ENCODE measurements around the gene KRT20. TPM values are rescaled to one million over a fixed set of nuclear protein-coding genes. Genes with fewer than 3 reads are reported as not detected.

KRT20 gene
- total RNA-seq, 6 experiments from 2014 or later = not detected

DNA sequence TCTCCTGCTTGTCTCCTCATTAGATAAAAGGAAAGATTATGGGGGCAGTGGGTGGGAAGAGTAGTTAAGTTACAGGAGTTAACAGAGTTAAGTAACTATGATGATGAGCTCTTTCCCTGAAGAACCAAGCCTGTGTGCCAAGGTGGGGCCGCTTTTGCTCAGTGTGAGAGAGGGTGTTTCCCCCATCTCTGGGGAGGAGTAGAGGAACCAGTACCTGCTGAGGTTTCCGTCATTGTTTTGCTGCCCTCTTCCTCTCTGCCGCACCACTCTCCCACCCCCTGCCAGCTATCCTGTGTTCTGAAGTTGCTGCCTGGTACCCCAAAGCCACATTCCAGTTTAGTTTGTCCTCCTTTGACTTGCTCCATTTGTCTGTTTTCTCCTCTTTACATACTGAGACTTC lies 41.8 kb downstream of the KRT20 start:
- 53% methylated on average over 2 of the region's 3 CpGs for WGBS (ENCODE audit: insufficient coverage, low coverage, low lambda C conversion rate, missing lambda C conversion rate)
- intact Hi-C loops (cut with DNase I) = no loop called here
- no peaks in the 10 kb centered on the region for H3K36me3 ChIP-seq
- no peak for DNase-seq
- H3K27me3 ChIP-seq = no peaks in the 10 kb centered on the region
- no peak overlapping the region for H3K4me3 ChIP-seq
- TF ChIP-seq, protein P1, sequence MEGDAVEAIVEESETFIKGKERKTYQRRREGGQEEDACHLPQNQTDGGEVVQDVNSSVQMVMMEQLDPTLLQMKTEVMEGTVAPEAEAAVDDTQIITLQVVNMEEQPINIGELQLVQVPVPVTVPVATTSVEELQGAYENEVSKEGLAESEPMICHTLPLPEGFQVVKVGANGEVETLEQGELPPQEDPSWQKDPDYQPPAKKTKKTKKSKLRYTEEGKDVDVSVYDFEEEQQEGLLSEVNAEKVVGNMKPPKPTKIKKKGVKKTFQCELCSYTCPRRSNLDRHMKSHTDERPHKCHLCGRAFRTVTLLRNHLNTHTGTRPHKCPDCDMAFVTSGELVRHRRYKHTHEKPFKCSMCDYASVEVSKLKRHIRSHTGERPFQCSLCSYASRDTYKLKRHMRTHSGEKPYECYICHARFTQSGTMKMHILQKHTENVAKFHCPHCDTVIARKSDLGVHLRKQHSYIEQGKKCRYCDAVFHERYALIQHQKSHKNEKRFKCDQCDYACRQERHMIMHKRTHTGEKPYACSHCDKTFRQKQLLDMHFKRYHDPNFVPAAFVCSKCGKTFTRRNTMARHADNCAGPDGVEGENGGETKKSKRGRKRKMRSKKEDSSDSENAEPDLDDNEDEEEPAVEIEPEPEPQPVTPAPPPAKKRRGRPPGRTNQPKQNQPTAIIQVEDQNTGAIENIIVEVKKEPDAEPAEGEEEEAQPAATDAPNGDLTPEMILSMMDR (IDR thresholded peaks at IDR 0.05) = no peak
- no peak for TF ChIP-seq POLR2A (IDR thresholded peaks at IDR 0.05)
- H3K9me3 ChIP-seq = no peaks in the 10 kb centered on the region
- H3K27ac ChIP-seq = no peak overlapping the region
- H3K4me1 ChIP-seq = no peaks in the 10 kb centered on the region
- ATAC-seq = no peak

DNA sequence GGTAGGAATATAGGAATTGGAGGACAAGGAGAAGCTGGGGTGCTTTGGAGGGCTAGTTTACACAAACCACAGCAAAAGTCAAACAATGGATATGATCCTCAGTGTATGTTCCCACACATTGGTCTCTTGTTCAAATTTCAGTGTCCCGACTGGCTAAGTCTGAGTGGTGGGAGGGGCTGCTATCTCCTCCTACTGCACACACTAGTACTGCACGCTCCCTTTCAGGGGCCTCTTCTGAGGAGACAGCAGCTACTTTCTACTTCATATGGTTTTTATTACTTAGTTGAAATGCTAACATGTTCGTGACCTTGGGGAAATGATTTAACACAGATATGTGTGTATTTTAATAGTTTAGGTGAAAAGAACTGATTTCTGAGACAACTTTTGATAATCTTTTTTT lies 43.8 kb downstream of the KRT20 start:
- 100% methylated on average over 1 of the region's 3 CpGs for WGBS (ENCODE audit: insufficient coverage, low coverage, low lambda C conversion rate, missing lambda C conversion rate)
- no peak for TF ChIP-seq POLR2A (IDR thresholded peaks at IDR 0.05)
- TF ChIP-seq, protein P1 (IDR thresholded peaks at IDR 0.05) = no peak
- Histone ChIP-seq H3K27ac (no peak overlapping the region), H3K9me3 (no peaks in the 10 kb centered on the region), H3K27me3 (no peaks in the 10 kb centered on the region), H3K36me3 (no peaks in the 10 kb centered on the region), H3K4me3 (no peak overlapping the region), H3K4me1 (no peaks in the 10 kb centered on the region)
- DNase-seq (no peak), ATAC-seq (no peak)
- intact Hi-C loops (cut with DNase I) = no loop called here

DNA sequence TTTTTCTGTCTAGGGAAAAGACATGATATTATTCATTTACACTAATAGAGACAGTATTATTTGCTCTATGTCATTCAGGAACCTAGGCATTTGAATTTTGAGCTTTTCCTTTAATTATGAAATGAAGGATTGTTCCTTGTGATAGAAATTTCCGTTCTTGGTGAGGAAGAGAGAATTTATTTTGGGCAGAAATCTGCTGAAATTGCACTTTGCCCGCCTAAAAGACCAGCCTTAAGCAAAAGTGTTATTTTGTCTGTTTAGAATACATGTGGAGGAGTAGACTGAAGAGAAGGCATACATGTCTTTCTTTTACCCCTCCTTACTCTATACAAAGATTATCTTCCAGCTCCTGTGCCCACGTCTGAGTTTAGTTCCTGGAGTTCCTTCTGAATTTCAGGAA lies 45.8 kb downstream of the KRT20 start:
- H3K4me3 ChIP-seq = no peak overlapping the region

DNA sequence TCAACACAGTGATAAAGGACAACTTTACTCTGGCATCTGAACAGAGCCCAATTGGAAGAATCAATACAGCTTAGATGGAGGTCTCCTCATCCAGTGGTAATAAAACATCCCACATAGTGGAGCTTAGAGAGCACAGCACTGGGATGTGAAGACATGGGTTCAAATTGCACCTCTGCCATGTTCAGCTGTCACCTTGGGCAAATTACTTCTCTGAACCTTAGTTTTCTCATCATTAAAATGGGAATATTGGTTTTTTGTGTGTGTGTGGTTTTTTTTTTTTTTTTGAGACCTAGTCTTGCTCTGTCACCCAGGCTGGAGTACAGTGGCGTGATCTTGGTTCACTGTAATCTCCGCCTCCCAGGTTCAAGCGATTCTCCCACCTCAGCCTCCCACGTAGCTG lies 49.0 kb downstream of the KRT20 start:
- no peak overlapping the region for H3K4me3 ChIP-seq
- TF ChIP-seq, protein P1 (IDR thresholded peaks at IDR 0.05) = no peak
- TF ChIP-seq POLR2A (IDR thresholded peaks at IDR 0.05) = no peak
- no peaks in the 10 kb centered on the region for H3K27me3 ChIP-seq
- no peak overlapping the region for H3K27ac ChIP-seq
- no peak for ATAC-seq
- H3K36me3 ChIP-seq = peaks cover 0 to 11% (median 0%) of the 10 kb centered on the region in 4 donors
- no peak for DNase-seq
- intact Hi-C loops (cut with DNase I) = no loop called here
- H3K9me3 ChIP-seq = no peaks in the 10 kb centered on the region
- no peaks in the 10 kb centered on the region for H3K4me1 ChIP-seq
- WGBS (ENCODE audit: insufficient coverage, low coverage, low lambda C conversion rate, missing lambda C conversion rate) = 89% methylated on average over 4 of the region's 4 CpGs

More for the DNA sequence above, 45.8 kb downstream of the KRT20 start:
- H3K9me3 ChIP-seq = no peaks in the 10 kb centered on the region
- no peaks in the 10 kb centered on the region for H3K27me3 ChIP-seq
- TF ChIP-seq POLR2A (IDR thresholded peaks at IDR 0.05) = no peak
- TF ChIP-seq, protein P1 (IDR thresholded peaks at IDR 0.05) = no peak
- intact Hi-C loops (cut with DNase I) = no loop called here
- WGBS (ENCODE audit: insufficient coverage, low coverage, low lambda C conversion rate, missing lambda C conversion rate) = 57% methylated on average over 3 of the region's 3 CpGs
- no peak overlapping the region for H3K27ac ChIP-seq
- no peak for ATAC-seq
- H3K36me3 ChIP-seq = peaks cover 0 to 10% (median 0%) of the 10 kb centered on the region in 4 donors
- no peaks in the 10 kb centered on the region for H3K4me1 ChIP-seq
- DNase-seq = no peak

DNA sequence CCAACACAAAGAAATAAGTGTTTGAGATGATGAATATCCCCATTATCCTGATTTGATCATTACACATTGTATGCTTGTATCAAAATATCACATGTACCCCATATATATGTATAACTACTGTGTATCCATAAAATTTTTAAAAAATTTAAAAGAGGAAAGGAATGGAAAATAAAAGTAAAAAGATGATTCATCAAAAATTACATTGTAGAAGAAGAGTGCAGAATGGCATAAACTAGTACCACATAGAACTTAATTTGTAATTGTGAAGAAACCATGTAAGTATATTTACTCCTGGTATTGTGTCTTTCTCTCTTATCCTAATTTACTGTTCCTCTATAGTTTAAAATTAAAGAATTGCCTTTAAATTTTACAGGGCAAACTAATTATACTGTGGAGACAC lies 51.2 kb downstream of the KRT20 start:
- intact Hi-C loops (cut with DNase I) = no loop called here

More for the DNA sequence above, 51.2 kb downstream of the KRT20 start:
- H3K4me3 ChIP-seq = no peak overlapping the region
- DNase-seq (no peak), ATAC-seq (no peak)
- peaks cover 0 to 11% (median 0%) of the 10 kb centered on the region in 4 donors for H3K36me3 ChIP-seq
- TF ChIP-seq, protein P1 (IDR thresholded peaks at IDR 0.05) = no peak
- no peak for TF ChIP-seq POLR2A (IDR thresholded peaks at IDR 0.05)
- no peak overlapping the region for H3K27ac ChIP-seq
- no peaks in the 10 kb centered on the region for H3K9me3 ChIP-seq
- H3K27me3 ChIP-seq = no peaks in the 10 kb centered on the region
- H3K4me1 ChIP-seq = no peaks in the 10 kb centered on the region
